GM15510 (cell line): ENCODE results near the gene AQR.

Experiments
- POLR2A ChIP-seq: IDR thresholded peaks from 3 replicates; pipeline ENCODE4 v1.6.1; 2011; ENCODE audit warnings: borderline replicate concordance; ENCODE audit not compliant: insufficient read length; ENCODE audit errors: extremely low read depth

Gene AQR

GRCh38 chr15:34892963-34893591 lies 76.5 kb downstream of the AQR start:
- TF ChIP-seq POLR2A, result no peak

GRCh38 chr15:34890424-34890823 lies 79.1 kb downstream of the AQR start:
- TF ChIP-seq POLR2A, result no peak

- no peak for TF ChIP-seq POLR2A
Measured at GRCh38 chr15:34889476-34889875, 80.1 kb downstream of the AQR start.

- TF ChIP-seq POLR2A, result no peak
Measured at GRCh38 chr15:34886134-34886533, 83.4 kb downstream of the AQR start.

GRCh38 chr15:34883633-34884032 lies 85.9 kb downstream of the AQR start:
- no peak for TF ChIP-seq POLR2A

GRCh38 chr15:34883042-34883441 lies 86.5 kb downstream of the AQR start:
- no peak for TF ChIP-seq POLR2A

- TF ChIP-seq POLR2A, result no peak
Measured at GRCh38 chr15:34879107-34879506, 90.4 kb downstream of the AQR start.

- no peak for TF ChIP-seq POLR2A
Measured at GRCh38 chr15:34876640-34877039, 92.9 kb downstream of the AQR start.

- TF ChIP-seq POLR2A, result no peak
Measured at GRCh38 chr15:34869110-34869509, 100.4 kb downstream of the AQR start.

GRCh38 chr15:34865531-34865930 lies 104.0 kb downstream of the AQR start:
- TF ChIP-seq POLR2A, result no peak

- TF ChIP-seq POLR2A, result no peak
Measured at GRCh38 chr15:34861214-34861613, 108.3 kb downstream of the AQR start.

GRCh38 chr15:34855893-34856292 lies 113.6 kb downstream of the AQR start:
- no peak for TF ChIP-seq POLR2A

GRCh38 chr15:34855413-34855812 lies 114.1 kb downstream of the AQR start:
- TF ChIP-seq POLR2A, result no peak

- TF ChIP-seq POLR2A, result no peak
Measured at GRCh38 chr15:34854232-34854631, 115.3 kb downstream of the AQR start.

- no peak for TF ChIP-seq POLR2A
Measured at GRCh38 chr15:34853001-34853758, 116.4 kb downstream of the AQR start.

- TF ChIP-seq POLR2A, result no peak
Measured at GRCh38 chr15:34851751-34852150, 117.8 kb downstream of the AQR start.
